ENCODE measurements around the gene C1QB.

C1QB gene

GRCh38 chr1:22689505-22689904, 36.5 kb downstream of the C1QB start:
- no peak for TF ChIP-seq POLR2AphosphoS5 (IDR thresholded peaks at IDR 0.05; ENCODE audit: borderline replicate concordance, low read depth, low read length)
- no peak for DNase-seq (ENCODE audit: low read depth, low spot score)
- H3K4me3 ChIP-seq, result no peak overlapping the region

GRCh38 chr1:22691031-22691753, 38.2 kb downstream of the C1QB start:
- no peak for DNase-seq (ENCODE audit: low read depth, low spot score)
- no peak overlapping the region for H3K27ac ChIP-seq
- TF ChIP-seq FOXP2 (optimal IDR thresholded peaks at IDR 0.05; ENCODE audit: control extremely low read depth, extremely low read length, insufficient read depth) (no peak), EZH2 (IDR thresholded peaks at IDR 0.05) (no peak), POLR2AphosphoS5 (IDR thresholded peaks at IDR 0.05; ENCODE audit: borderline replicate concordance, low read depth, low read length) (no peak)

More at GRCh38 chr1:22689505-22689904, 36.5 kb downstream of the C1QB start:
- Histone ChIP-seq H3K9me3 (ENCODE audit: low read depth, low read length) (no peaks in the 10 kb centered on the region), H3K36me3 (ENCODE audit: insufficient read depth, low read length) (no peaks in the 10 kb centered on the region), H3K27ac (no peak overlapping the region), H3K9ac (ENCODE audit: insufficient read length) (no peak overlapping the region)

GRCh38 chr1:22694172-22694571, 41.1 kb downstream of the C1QB start:
- DNase-seq (ENCODE audit: low read depth, low spot score), result no peak
- no peaks in the 10 kb centered on the region for H3K9me3 ChIP-seq (ENCODE audit: low read depth, low read length)
- no peak overlapping the region for H3K27ac ChIP-seq
- H3K9ac ChIP-seq (ENCODE audit: insufficient read length), result no peak overlapping the region
- H3K36me3 ChIP-seq (ENCODE audit: insufficient read depth, low read length), result no peaks in the 10 kb centered on the region
- TF ChIP-seq POLR2AphosphoS5 (IDR thresholded peaks at IDR 0.05; ENCODE audit: borderline replicate concordance, low read depth, low read length) (no peak), EZH2 (IDR thresholded peaks at IDR 0.05) (no peak), FOXP2 (optimal IDR thresholded peaks at IDR 0.05; ENCODE audit: control extremely low read depth, extremely low read length, insufficient read depth) (no peak)
- H3K4me3 ChIP-seq, result no peak overlapping the region

More at GRCh38 chr1:22691031-22691753, 38.2 kb downstream of the C1QB start:
- Histone ChIP-seq H3K36me3 (ENCODE audit: insufficient read depth, low read length) (no peaks in the 10 kb centered on the region), H3K9ac (ENCODE audit: insufficient read length) (no peak overlapping the region), H3K4me3 (no peak overlapping the region), H3K9me3 (ENCODE audit: low read depth, low read length) (no peaks in the 10 kb centered on the region)

- Histone ChIP-seq H3K27ac (no peak overlapping the region), H3K9me3 (ENCODE audit: low read depth, low read length) (no peaks in the 10 kb centered on the region), H3K36me3 (ENCODE audit: insufficient read depth, low read length) (no peaks in the 10 kb centered on the region), H3K9ac (ENCODE audit: insufficient read length) (no peak overlapping the region), H3K4me3 (no peak overlapping the region)
- TF ChIP-seq FOXP2 (optimal IDR thresholded peaks at IDR 0.05; ENCODE audit: control extremely low read depth, extremely low read length, insufficient read depth) (no peak), POLR2AphosphoS5 (IDR thresholded peaks at IDR 0.05; ENCODE audit: borderline replicate concordance, low read depth, low read length) (no peak), EZH2 (IDR thresholded peaks at IDR 0.05) (no peak)
- no peak for DNase-seq (ENCODE audit: low read depth, low spot score)
Measured at GRCh38 chr1:22696610-22697009, 43.6 kb downstream of the C1QB start.

GRCh38 chr1:22697980-22698379, 44.9 kb downstream of the C1QB start:
- H3K36me3 ChIP-seq (ENCODE audit: insufficient read depth, low read length), result no peaks in the 10 kb centered on the region
- no peak for DNase-seq (ENCODE audit: low read depth, low spot score)
- TF ChIP-seq POLR2AphosphoS5 (IDR thresholded peaks at IDR 0.05; ENCODE audit: borderline replicate concordance, low read depth, low read length), result no peak
- no peak for TF ChIP-seq EZH2 (IDR thresholded peaks at IDR 0.05)
- no peak for TF ChIP-seq FOXP2 (optimal IDR thresholded peaks at IDR 0.05; ENCODE audit: control extremely low read depth, extremely low read length, insufficient read depth)
- H3K4me3 ChIP-seq, result no peak overlapping the region
- no peaks in the 10 kb centered on the region for H3K9me3 ChIP-seq (ENCODE audit: low read depth, low read length)
- no peak overlapping the region for H3K9ac ChIP-seq (ENCODE audit: insufficient read length)
- H3K27ac ChIP-seq, result no peak overlapping the region

- no peak overlapping the region for H3K9ac ChIP-seq (ENCODE audit: insufficient read length)
- no peak for DNase-seq (ENCODE audit: low read depth, low spot score)
- H3K4me3 ChIP-seq, result no peak overlapping the region
- no peaks in the 10 kb centered on the region for H3K9me3 ChIP-seq (ENCODE audit: low read depth, low read length)
- no peak for TF ChIP-seq FOXP2 (optimal IDR thresholded peaks at IDR 0.05; ENCODE audit: control extremely low read depth, extremely low read length, insufficient read depth)
- no peak for TF ChIP-seq EZH2 (IDR thresholded peaks at IDR 0.05)
- no peak for TF ChIP-seq POLR2AphosphoS5 (IDR thresholded peaks at IDR 0.05; ENCODE audit: borderline replicate concordance, low read depth, low read length)
- no peak overlapping the region for H3K27ac ChIP-seq
- no peaks in the 10 kb centered on the region for H3K36me3 ChIP-seq (ENCODE audit: insufficient read depth, low read length)
Measured at GRCh38 chr1:22699681-22700520, 46.9 kb downstream of the C1QB start.

GRCh38 chr1:22702296-22703085, 49.5 kb downstream of the C1QB start:
- TF ChIP-seq EZH2 (IDR thresholded peaks at IDR 0.05) (no peak), POLR2AphosphoS5 (IDR thresholded peaks at IDR 0.05; ENCODE audit: borderline replicate concordance, low read depth, low read length) (no peak), FOXP2 (optimal IDR thresholded peaks at IDR 0.05; ENCODE audit: control extremely low read depth, extremely low read length, insufficient read depth) (no peak)
- no peak overlapping the region for H3K9ac ChIP-seq (ENCODE audit: insufficient read length)
- no peak for DNase-seq (ENCODE audit: low read depth, low spot score)

More at GRCh38 chr1:22702296-22703085, 49.5 kb downstream of the C1QB start:
- H3K36me3 ChIP-seq (ENCODE audit: insufficient read depth, low read length), result no peaks in the 10 kb centered on the region
- no peak overlapping the region for H3K27ac ChIP-seq
- H3K4me3 ChIP-seq, result no peak overlapping the region
- H3K9me3 ChIP-seq (ENCODE audit: low read depth, low read length), result no peaks in the 10 kb centered on the region

Measured in SK-N-MC (cell line).